HG02884 (cell line): ENCODE results near the gene NFKB1.
A peak's percentile ranks its signal among the peaks of the same experiment; 100 is the strongest.

Experiments
- ATAC-seq: cut with Tn5 transposase; IDR thresholded peaks from one replicate; pipeline ENCODE4 v1.9.1; 2021; ENCODE audit warnings: mild to moderate bottlenecking, moderate library complexity; ENCODE audit not compliant: unreplicated experiment

Gene NFKB1

DNA sequence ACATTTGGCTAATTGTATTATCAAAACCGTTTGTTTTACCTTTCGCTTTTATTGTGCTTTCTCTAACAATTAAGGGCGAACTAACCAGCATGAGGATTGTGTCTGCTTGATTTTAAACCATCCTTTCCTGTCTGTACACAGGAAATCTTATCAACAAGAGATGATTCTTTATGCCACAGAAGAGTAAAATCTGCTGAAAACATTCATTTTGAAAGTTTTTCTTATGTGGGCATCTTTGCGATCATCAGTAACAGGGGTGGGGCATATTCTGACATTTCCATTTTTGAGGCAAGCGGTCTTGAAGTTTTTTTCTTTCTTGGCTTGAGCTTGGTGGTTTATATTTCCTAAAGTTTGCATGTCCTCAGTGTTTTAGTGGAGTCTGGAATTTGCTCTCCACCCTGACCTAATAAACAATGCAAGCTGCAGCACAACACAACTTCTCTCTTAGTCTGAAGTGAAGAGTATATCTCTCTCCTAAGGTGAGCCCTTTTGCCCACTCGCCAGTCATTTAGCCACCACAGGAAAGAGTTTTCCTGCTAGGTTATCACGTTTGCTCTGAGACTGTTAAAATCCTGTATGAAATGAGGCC lies 26.6 kb downstream of the NFKB1 start:
- no peak for ATAC-seq

DNA sequence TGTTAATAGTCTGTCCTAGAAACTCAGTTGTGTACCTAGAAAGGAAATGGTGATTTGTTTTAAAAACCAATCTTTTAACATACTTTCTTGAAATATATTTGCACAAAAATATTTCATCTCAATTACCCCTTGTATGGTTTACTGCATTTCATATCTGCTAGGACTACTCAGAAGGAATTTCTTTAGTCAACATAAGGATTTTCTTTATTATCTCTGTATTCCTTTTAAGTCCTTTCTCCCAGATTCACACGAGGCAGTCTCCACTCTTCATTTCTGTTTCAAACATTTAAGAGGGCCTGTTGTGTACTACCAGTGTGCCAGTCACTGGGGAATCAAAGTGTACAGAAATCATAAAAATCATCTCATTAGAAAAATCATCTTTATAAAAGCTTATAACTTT lies 28.8 kb downstream of the NFKB1 start:
- no peak for ATAC-seq

- no peak for ATAC-seq
Measured at GRCh38 chr4:102530986-102531385, 29.8 kb downstream of the NFKB1 start.

DNA sequence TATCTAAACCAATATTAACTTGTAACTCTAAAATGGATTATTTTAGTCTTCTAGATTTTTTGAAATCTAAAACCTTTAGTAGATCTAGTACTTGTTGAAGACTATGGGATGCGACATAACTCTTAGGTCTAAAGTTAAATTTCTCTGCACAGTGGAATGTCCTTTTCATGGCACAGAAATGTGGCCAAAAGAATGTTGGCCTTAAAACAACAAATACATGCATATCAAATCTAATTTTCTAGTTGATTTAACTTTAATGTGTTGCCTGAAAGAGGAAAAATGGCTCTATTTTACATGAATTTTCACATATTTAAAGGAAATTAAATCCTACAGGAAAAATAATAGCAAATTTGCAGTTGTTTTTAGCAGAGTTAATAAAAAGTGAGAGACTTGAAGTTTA lies 30.3 kb downstream of the NFKB1 start:
- ATAC-seq, result no peak

GRCh38 chr4:102533348-102533747 lies 32.2 kb downstream of the NFKB1 start:
- no peak for ATAC-seq

DNA sequence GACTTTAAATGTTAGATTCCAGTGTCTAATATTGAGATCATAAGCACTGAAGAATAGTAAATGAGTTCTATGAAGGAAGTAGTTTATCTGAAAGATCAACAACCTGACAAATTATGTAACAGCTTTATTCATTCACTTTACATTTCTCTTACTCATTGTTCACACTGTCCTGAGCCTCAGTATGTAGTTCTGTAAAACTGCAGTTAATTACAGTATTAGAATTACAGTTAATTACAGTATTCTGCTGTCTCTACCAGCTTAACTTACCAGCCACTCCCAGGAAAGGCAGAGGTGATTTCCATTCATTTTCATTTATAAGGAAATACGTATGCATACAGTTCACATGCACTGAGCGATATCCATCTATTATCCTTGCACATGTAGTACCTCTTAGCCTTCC lies 32.7 kb downstream of the NFKB1 start:
- no peak for ATAC-seq

DNA sequence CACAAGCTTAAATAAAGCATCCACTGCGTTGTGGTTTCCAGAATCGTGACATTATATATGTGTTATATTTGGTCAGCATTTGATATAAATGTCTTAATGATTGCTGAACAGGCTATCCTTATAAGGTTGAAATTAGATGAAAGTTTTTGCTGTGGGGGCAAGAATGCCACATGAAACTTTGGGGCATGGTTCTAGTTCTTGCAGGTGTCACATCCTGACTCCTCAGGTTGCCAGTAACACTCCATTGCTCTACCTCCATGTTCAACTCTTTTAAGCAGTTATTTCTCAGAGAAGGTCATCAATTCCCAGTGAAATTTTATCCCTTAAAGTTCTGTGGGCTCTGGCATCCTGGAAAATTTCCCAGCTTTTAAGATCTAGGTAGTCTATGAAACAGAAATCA lies 33.7 kb downstream of the NFKB1 start:
- no peak for ATAC-seq

- ATAC-seq, result peak; percentile 90
Measured at GRCh38 chr4:102535398-102536082, 34.4 kb downstream of the NFKB1 start.

DNA sequence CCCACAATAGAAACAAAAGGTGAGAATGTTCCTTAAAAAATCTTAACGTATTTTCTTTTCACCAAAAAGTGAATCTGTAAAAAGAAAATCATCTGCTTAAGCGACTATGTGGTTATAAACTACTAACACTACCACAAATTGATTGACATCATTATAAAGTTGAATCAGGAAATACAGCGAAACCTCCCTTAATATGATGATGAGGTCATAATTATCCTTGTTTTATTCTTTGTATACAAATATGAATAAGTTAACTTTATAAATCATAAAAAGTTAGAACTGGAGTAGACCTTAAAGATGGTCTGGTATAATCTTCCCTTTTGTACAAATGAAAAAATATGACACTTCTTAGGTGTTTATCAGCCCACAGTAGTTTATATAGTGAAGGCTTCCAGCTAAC lies 35.6 kb downstream of the NFKB1 start:
- ATAC-seq, result no peak

DNA sequence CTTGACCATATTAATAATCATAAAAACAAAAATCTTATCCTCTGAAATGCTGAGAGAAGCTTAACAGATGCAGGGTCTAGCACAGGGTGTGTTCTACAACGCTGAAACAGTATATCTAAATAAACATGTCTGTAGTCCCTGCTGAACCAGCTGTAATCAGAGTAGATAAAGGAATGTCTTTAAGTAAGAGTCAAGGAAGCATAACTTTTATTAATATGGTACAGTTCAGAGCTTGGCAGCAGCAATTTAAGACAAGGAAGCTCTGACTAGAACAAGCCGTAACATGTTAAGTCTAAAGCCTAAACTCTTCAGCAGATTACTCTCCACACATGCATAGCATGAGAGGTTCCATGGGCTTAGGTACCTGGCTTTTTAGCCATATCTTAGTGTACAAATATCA lies 36.1 kb downstream of the NFKB1 start:
- no peak for ATAC-seq

- ATAC-seq, result no peak
Measured at GRCh38 chr4:102541697-102542096, 40.5 kb downstream of the NFKB1 start.

DNA sequence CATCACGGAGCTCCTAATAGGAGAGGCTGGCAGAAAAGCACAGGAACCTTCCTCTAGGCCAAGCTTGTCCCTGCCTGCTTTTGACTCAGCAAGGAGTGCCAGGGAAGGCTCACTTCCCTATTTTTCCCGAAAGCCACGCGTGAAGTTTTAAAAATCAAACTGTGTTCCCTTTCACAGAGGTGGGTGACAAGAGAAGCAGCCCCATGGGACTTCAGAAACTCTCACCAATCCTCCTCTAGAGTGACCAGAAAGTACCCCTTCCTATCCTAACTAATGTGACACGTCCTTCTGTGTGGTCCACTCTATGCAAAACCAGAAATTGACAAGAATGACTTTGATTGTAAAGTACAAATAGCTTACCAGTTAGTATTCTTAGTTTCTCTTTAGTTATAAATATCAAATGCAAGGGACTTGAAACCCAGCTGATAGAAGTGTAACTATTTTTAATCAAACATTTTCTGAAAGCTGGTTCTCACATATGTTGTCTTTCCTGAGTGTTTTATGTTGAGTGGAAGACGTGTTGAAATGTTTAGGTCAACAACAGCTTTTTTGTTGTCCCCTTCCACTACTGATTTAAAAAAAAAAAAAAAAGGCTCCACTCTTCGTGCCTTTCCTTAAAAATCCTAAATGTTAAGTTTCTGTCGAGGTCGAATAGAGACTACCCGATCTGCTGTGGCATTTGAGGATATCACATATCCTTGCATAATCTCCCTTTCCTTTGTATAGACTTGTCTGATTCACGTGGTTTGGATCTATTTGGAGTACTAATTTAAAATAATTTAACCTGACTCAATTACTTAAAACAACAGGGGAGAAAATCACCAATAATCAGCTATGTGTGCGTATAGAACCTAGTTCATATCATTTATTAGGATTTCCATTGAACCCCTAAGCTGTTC lies 42.1 kb downstream of the NFKB1 start:
- ATAC-seq, result peak; percentile 50

DNA sequence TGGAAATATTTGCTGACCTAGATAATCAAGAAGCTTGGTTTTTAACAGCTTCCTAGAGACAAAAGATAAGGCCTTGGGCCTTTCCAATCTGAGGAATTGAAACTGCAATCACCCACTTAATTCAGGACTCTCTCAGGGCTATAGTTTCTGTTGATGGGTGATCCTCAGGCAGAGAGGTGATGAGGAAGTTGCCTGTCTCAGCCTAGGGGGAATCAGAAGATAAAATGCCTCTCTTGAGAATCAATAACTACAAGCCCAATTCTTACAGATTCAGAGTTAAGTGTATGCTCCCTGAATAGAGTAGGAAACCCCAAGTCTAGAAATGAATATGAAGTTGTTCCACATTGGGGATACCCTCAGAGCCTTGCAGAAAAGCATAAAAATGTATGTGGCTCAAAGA lies 45.5 kb downstream of the NFKB1 start:
- peak; percentile 44 for ATAC-seq

GRCh38 chr4:102547973-102548372 lies 46.8 kb downstream of the NFKB1 start:
- ATAC-seq, result no peak

GRCh38 chr4:102551958-102552565 lies 50.9 kb downstream of the NFKB1 start:
- no peak for ATAC-seq

- ATAC-seq, result no peak
Measured at GRCh38 chr4:102552781-102553180, 51.6 kb downstream of the NFKB1 start.

- ATAC-seq, result no peak
Measured at GRCh38 chr4:102553982-102554381, 52.8 kb downstream of the NFKB1 start.

- no peak for ATAC-seq
Measured at GRCh38 chr4:102554482-102554881, 53.3 kb downstream of the NFKB1 start.

DNA sequence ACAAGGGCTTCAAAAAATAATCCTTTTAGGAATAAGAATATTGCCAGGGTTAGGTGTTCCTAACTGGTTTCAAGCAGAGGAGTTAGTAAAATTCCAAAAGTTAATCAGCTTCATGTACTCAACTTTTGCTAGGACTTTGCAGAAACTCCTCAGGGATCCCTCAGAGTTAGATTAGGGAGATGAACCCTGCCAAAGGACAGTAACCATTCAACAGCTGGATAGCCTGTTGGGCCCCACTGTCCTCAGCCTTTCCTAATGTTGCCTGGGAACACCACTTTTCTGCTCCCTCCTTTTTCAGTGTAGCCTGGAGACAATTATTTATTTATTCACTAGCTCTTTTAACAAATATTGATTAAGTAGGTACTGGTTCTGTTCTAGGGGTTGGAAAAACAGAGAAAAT lies 53.8 kb downstream of the NFKB1 start:
- no peak for ATAC-seq

- no peak for ATAC-seq
Measured at GRCh38 chr4:102557636-102558035, 56.5 kb downstream of the NFKB1 start.

DNA sequence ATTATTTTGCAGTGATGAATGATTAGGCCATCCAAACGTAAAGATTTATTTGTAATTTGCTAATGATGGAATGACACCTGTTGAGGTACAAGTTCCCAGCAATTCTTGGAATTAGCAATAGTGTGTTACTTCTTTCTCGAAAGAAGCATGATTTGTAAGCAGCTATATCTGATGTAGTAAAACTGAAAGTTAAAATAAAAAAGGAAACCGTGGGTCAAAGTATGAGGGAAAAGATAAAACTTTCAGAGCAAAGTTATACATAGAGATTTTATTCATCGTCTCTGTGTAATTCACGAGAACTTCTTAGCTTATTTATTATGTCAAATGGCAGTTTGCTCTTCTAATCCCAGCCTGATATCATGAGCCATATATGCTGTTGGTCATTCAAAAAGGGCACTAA lies 59.0 kb downstream of the NFKB1 start:
- no peak for ATAC-seq
